NB4 (cell line): ENCODE results near the gene DOK3.

Experiments used
- DNase-seq: peaks from one replicate; pipeline ENCODE4 v3.0.0; 2010; ENCODE audit warnings: low read depth
- H3K4me3 ChIP-seq: one replicate; pipeline ENCODE4 v1.5.1; 2011; ENCODE audit warnings: mild to moderate bottlenecking, low read depth, low read length, moderate library complexity
- CTCF ChIP-seq: IDR thresholded peaks from one replicate; pipeline ENCODE4 v1.5.1; 2012; ENCODE audit warnings: low read depth, low read length
- MAX ChIP-seq: IDR thresholded peaks from 2 replicates; pipeline ENCODE4 v1.6.1; 2011; ENCODE audit warnings: low read depth, low read length
- MYC ChIP-seq: IDR thresholded peaks from 2 replicates; pipeline ENCODE4 v1.6.1; 2011; ENCODE audit warnings: low read depth, low read length
- POLR2A ChIP-seq: IDR thresholded peaks from 2 replicates; pipeline ENCODE4 v1.6.1; 2011; ENCODE audit warnings: mild to moderate bottlenecking; ENCODE audit not compliant: insufficient read length; ENCODE audit errors: extremely low read depth

Gene DOK3

GRCh38 chr5:177457852-177458681 is 51.6 kb downstream of the DOK3 start:
- no peak for TF ChIP-seq MAX
- no peak for TF ChIP-seq POLR2A
- no peak for TF ChIP-seq MYC
- no peak for TF ChIP-seq CTCF
- no peak for DNase-seq
- no peak overlapping the region for H3K4me3 ChIP-seq

- TF ChIP-seq POLR2A: no peak
- TF ChIP-seq MAX: no peak
- TF ChIP-seq CTCF: peak; percentile 30
- no peak for TF ChIP-seq MYC
- no peak overlapping the region for H3K4me3 ChIP-seq
- DNase-seq: peak; percentile 88
Observed at GRCh38 chr5:177456976-177457851, 52.4 kb downstream of the DOK3 start.

- DNase-seq: no peak
- no peak overlapping the region for H3K4me3 ChIP-seq
Observed at GRCh38 chr5:177456591-177456964, 53.0 kb downstream of the DOK3 start.

GRCh38 chr5:177455661-177456590 is 53.7 kb downstream of the DOK3 start:
- peak overlapping the region; percentile 62 for H3K4me3 ChIP-seq

More at GRCh38 chr5:177456591-177456964, 53.0 kb downstream of the DOK3 start:
- TF ChIP-seq MYC (no peak), POLR2A (no peak), MAX (0 out of 2 replicates have a peak, but pooled peaks have one; percentile 1)

More at GRCh38 chr5:177455661-177456590, 53.7 kb downstream of the DOK3 start:
- TF ChIP-seq MAX (peak; percentile 18; the same call in 1 of the 2 replicates), CTCF (peak; percentile 85), POLR2A (no peak), MYC (peak; percentile 25; the same call in 1 of the 2 replicates)
- DNase-seq: peak; percentile 93
